ENCODE results near the gene GDPGP1. TPM values are rescaled to one million over a fixed set of nuclear protein-coding genes. Genes with fewer than 3 reads are reported as not detected.

Gene GDPGP1
- polyA plus RNA-seq, 1 donor (not counting 4 experiments of a cell fraction or from before 2014, with no cell fraction given): 0.92 TPM

- Histone ChIP-seq H3K27me3 (ENCODE audit: control insufficient read depth, extremely low read depth, insufficient read depth, low read length) (no peaks in the 10 kb centered on the region), H3K9ac (ENCODE audit: control insufficient read depth, extremely low read depth, insufficient read depth, low read length) (no peak overlapping the region), H3K9me1 (ENCODE audit: control insufficient read depth, extremely low read depth, insufficient read depth, low read length) (no peaks in the 10 kb centered on the region), H2AFZ (ENCODE audit: control insufficient read depth, low read length) (no peak overlapping the region), H4K20me1 (ENCODE audit: control insufficient read depth, extremely low read depth, insufficient read depth, low read length) (no peaks in the 10 kb centered on the region), H3K79me2 (ENCODE audit: control insufficient read depth, insufficient read depth, low read length) (no peaks in the 10 kb centered on the region), H3K27ac (ENCODE audit: control insufficient read depth, insufficient read depth, low read length) (no peak overlapping the region), H3K9me3 (ENCODE audit: control insufficient read depth, low read depth, low read length) (no peaks in the 10 kb centered on the region), H3K4me1 (ENCODE audit: control insufficient read depth, extremely low read depth, insufficient read depth, low read length) (no peaks in the 10 kb centered on the region), H3K36me3 (ENCODE audit: control insufficient read depth in 2 of 2, extremely low read depth in 1 of 2, insufficient read depth in 2 of 2, low read length in 2 of 2) (peaks cover 0 to 1% of the 10 kb centered on the region in 2 experiments), H3K4me3 (ENCODE audit: control insufficient read depth in 2 of 3, extremely low read depth in 1 of 3, insufficient read depth in 2 of 3, low read depth in 1 of 3, low read length in 3 of 3) (no peak overlapping the region), H3K4me2 (ENCODE audit: control insufficient read depth, extremely low read depth, insufficient read depth, low read depth, low read length) (no peak overlapping the region)
- DNase-seq (ENCODE audit: low read depth, low spot score): no peak
- TF ChIP-seq, protein P1, sequence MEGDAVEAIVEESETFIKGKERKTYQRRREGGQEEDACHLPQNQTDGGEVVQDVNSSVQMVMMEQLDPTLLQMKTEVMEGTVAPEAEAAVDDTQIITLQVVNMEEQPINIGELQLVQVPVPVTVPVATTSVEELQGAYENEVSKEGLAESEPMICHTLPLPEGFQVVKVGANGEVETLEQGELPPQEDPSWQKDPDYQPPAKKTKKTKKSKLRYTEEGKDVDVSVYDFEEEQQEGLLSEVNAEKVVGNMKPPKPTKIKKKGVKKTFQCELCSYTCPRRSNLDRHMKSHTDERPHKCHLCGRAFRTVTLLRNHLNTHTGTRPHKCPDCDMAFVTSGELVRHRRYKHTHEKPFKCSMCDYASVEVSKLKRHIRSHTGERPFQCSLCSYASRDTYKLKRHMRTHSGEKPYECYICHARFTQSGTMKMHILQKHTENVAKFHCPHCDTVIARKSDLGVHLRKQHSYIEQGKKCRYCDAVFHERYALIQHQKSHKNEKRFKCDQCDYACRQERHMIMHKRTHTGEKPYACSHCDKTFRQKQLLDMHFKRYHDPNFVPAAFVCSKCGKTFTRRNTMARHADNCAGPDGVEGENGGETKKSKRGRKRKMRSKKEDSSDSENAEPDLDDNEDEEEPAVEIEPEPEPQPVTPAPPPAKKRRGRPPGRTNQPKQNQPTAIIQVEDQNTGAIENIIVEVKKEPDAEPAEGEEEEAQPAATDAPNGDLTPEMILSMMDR (optimal IDR thresholded peaks at IDR 0.05 in 1 of 3, IDR thresholded peaks at IDR 0.05 in 1 of 3, conservative IDR thresholded peaks at IDR 0.05 in 1 of 3; ENCODE audit: extremely low read depth in 1 of 3, insufficient read depth in 2 of 3, low read length in 3 of 3): no peak
- no peak for TF ChIP-seq EZH2 (IDR thresholded peaks at IDR 0.05; ENCODE audit: low read length)
- dilution Hi-C loops (cut with MboI; ENCODE audit: extremely low pct_ligation_motif_present, low sequenced_read_pairs): no loop called here
- no peak for FAIRE-seq
These were observed 10.1 kb downstream of the GDPGP1 start for GRCh38 chr15:90243943-90244639.

DNA sequence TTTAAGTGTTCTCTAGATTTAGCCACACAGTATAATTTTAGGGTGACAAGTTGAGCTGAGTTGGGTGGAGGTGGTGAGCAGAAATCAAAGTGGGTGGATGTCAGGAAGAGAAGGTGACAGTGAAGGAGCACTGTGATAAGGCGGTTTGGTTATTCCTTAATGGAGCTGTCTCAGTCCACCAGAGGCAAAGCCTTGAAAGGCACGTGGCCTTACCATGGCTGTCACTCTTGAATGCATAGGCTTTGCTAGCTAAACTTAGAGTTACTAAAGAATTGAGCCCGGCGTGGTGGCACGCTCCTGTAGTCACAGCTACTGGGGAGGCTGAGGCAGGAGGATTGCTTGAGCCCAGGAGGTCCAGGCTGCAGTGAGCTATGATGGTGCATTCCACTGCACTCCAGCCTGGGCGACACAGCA is 14.8 kb downstream of the GDPGP1 start:
- FAIRE-seq: no peak
- H3K4me2 ChIP-seq (ENCODE audit: control insufficient read depth, extremely low read depth, insufficient read depth, low read depth, low read length): peak overlapping the region; percentile 89
- dilution Hi-C loops (cut with MboI; ENCODE audit: extremely low pct_ligation_motif_present, low sequenced_read_pairs): no loop called here
- H3K79me2 ChIP-seq (ENCODE audit: control insufficient read depth, insufficient read depth, low read length): no peaks in the 10 kb centered on the region
- DNase-seq (ENCODE audit: low read depth, low spot score): no peak
- H3K9ac ChIP-seq (ENCODE audit: control insufficient read depth, extremely low read depth, insufficient read depth, low read length): no peak overlapping the region
- no peaks in the 10 kb centered on the region for H3K36me3 ChIP-seq (ENCODE audit: control insufficient read depth in 2 of 2, extremely low read depth in 1 of 2, insufficient read depth in 2 of 2, low read length in 2 of 2)
- H3K9me1 ChIP-seq (ENCODE audit: control insufficient read depth, extremely low read depth, insufficient read depth, low read length): no peaks in the 10 kb centered on the region
- H3K27ac ChIP-seq (ENCODE audit: control insufficient read depth, insufficient read depth, low read length): no peak overlapping the region
- H4K20me1 ChIP-seq (ENCODE audit: control insufficient read depth, extremely low read depth, insufficient read depth, low read length): no peaks in the 10 kb centered on the region
- H3K4me1 ChIP-seq (ENCODE audit: control insufficient read depth, extremely low read depth, insufficient read depth, low read length): no peaks in the 10 kb centered on the region
- H3K9me3 ChIP-seq (ENCODE audit: control insufficient read depth, low read depth, low read length): no peaks in the 10 kb centered on the region
- TF ChIP-seq, protein P1 (optimal IDR thresholded peaks at IDR 0.05 in 1 of 3, IDR thresholded peaks at IDR 0.05 in 1 of 3, conservative IDR thresholded peaks at IDR 0.05 in 1 of 3; ENCODE audit: extremely low read depth in 1 of 3, insufficient read depth in 2 of 3, low read length in 3 of 3): no peak
- TF ChIP-seq EZH2 (IDR thresholded peaks at IDR 0.05; ENCODE audit: low read length): no peak
- H2AFZ ChIP-seq (ENCODE audit: control insufficient read depth, low read length): no peak overlapping the region
- peak overlapping the region in 1 of 3 experiments; percentile 68 for H3K4me3 ChIP-seq (ENCODE audit: control insufficient read depth in 2 of 3, extremely low read depth in 1 of 3, insufficient read depth in 2 of 3, low read depth in 1 of 3, low read length in 3 of 3)
- H3K27me3 ChIP-seq (ENCODE audit: control insufficient read depth, extremely low read depth, insufficient read depth, low read length): no peaks in the 10 kb centered on the region

All from keratinocyte (primary cell).